SJCRH30 (cell line): ENCODE results near the gene CHMP4A. TPM values are rescaled to one million over a fixed set of nuclear protein-coding genes. Genes with fewer than 3 reads are reported as not detected.

ENCODE experiments used
- total RNA-seq: library from RNA; depleted of rRNA; stranded (reverse); fragments of >200 nt; shearing (Covaris generic); gene quantifications from 2 replicates; pipeline ENCODE4 v1.2.3, GENCODE V29; 2014; rRNA removed

Gene CHMP4A
- total RNA-seq, 1 experiment from 2014 or later: 21.5 TPM

Other genes with a start within 250 kb of the CHMP4A start
- gene DHRS4L2, start 224.6 kb downstream of the CHMP4A start, total RNA-seq: 11.1 and 11.7 TPM in 2 replicates
- 0.20 and 0.40 TPM in 2 replicates for gene CARMIL3, start 161.5 kb downstream of the CHMP4A start, total RNA-seq
- not detected in 2 replicates for gene CPNE6, start 141.9 kb downstream of the CHMP4A start, total RNA-seq
- gene PCK2, start 119.2 kb downstream of the CHMP4A start, total RNA-seq: 14.9 and 16.2 TPM in 2 replicates
- 75.2 and 82.0 TPM in 2 replicates for gene DCAF11, start 98.7 kb downstream of the CHMP4A start, total RNA-seq
- gene NRL, start 98.5 kb downstream of the CHMP4A start, total RNA-seq: 3.5 and 4.4 TPM in 2 replicates
- 137 and 161 TPM in 2 replicates for gene FITM1, start 82.8 kb downstream of the CHMP4A start, total RNA-seq
- gene PSME1, start 77.3 kb downstream of the CHMP4A start, total RNA-seq: 118 and 120 TPM in 2 replicates
- 45.6 and 52.7 TPM in 2 replicates for gene EMC9, start 71.9 kb downstream of the CHMP4A start, total RNA-seq
- gene PSME2, start 66.9 kb downstream of the CHMP4A start, total RNA-seq: 237 and 253 TPM in 2 replicates
- 43.0 and 58.8 TPM in 2 replicates for gene RNF31, start 66.0 kb downstream of the CHMP4A start, total RNA-seq
- 11.1 and 15.9 TPM in 2 replicates for gene IRF9, start 52.2 kb downstream of the CHMP4A start, total RNA-seq
- 1.1 and 2.5 TPM in 2 replicates for gene REC8, start 41.4 kb downstream of the CHMP4A start, total RNA-seq
- gene IPO4, start 24.7 kb downstream of the CHMP4A start, total RNA-seq: 56.0 and 60.0 TPM in 2 replicates
- 32.6 and 35.7 TPM in 2 replicates for gene TM9SF1, start 18.0 kb downstream of the CHMP4A start, total RNA-seq
- 0.13 and 0.18 TPM in 2 replicates for gene TSSK4, start 7.8 kb downstream of the CHMP4A start, total RNA-seq
- gene MDP1, start 2.6 kb upstream of the CHMP4A start, total RNA-seq: 16.9 and 27.7 TPM in 2 replicates
- gene NEDD8, start 18.9 kb upstream of the CHMP4A start, total RNA-seq: 296 and 300 TPM in 2 replicates
- 45.8 and 54.1 TPM in 2 replicates for gene GMPR2, start 19.4 kb upstream of the CHMP4A start, total RNA-seq
- 22.8 and 24.5 TPM in 2 replicates for gene TINF2, start 29.1 kb upstream of the CHMP4A start, total RNA-seq
- 0.05 and 0.20 TPM in 2 replicates for gene TGM1, start 49.7 kb upstream of the CHMP4A start, total RNA-seq
- 10.5 and 11.6 TPM in 2 replicates for gene RABGGTA, start 58.1 kb upstream of the CHMP4A start, total RNA-seq
- 9.5 and 9.6 TPM in 2 replicates for gene DHRS1, start 86.3 kb upstream of the CHMP4A start, total RNA-seq
- gene NOP9, start 86.4 kb upstream of the CHMP4A start, total RNA-seq: 30.1 and 33.0 TPM in 2 replicates
- gene CIDEB, start 94.5 kb upstream of the CHMP4A start, total RNA-seq: 0.08 and 0.20 TPM in 2 replicates
- gene LTB4R2, start 96.7 kb upstream of the CHMP4A start, total RNA-seq: 4.4 and 5.3 TPM in 2 replicates
- 2.0 and 3.8 TPM in 2 replicates for gene LTB4R, start 98.0 kb upstream of the CHMP4A start, total RNA-seq
- gene ADCY4, start 121.6 kb upstream of the CHMP4A start, total RNA-seq: 0.03 TPM in 1 of 2 replicates, not detected in the other
- gene RIPK3, start 126.5 kb upstream of the CHMP4A start, total RNA-seq: not detected in 2 replicates
- 33.3 and 39.3 TPM in 2 replicates for gene NFATC4, start 154.7 kb upstream of the CHMP4A start, total RNA-seq
- 11.9 and 12.1 TPM in 2 replicates for gene NYNRIN, start 185.5 kb upstream of the CHMP4A start, total RNA-seq
- 0.05 and 0.12 TPM in 2 replicates for gene CBLN3, start 216.2 kb upstream of the CHMP4A start, total RNA-seq
- gene KHNYN, start 216.5 kb upstream of the CHMP4A start, total RNA-seq: 5.9 and 6.0 TPM in 2 replicates
- 29.3 and 34.1 TPM in 2 replicates for gene SDR39U1, start 229.3 kb upstream of the CHMP4A start, total RNA-seq